Endothelial cell of umbilical vein (primary cell): ENCODE data around the gene CERS6. TPM values are rescaled to one million over a fixed set of nuclear protein-coding genes. Genes with fewer than 3 reads are reported as not detected.

ENCODE experiments used
- BruUV-seq: library from RNA; stranded (reverse); fragments of 400-500 nt; replicated peaks from 2 replicates; lab custom pipeline; 2021; lab: Mats Ljungman, UMichigan
- CTCF ChIA-PET: fragments of 300-600, 350-600 bp; sonication (Branson Sonifier 250); formaldehyde crosslinking; loops from one replicate; lab custom pipeline; 2021; ENCODE audit warnings: antibody characterized with exemption, inconsistent platforms; lab: Charles Lee
- POLR2A ChIA-PET: fragments of 300-600, 350-600 bp; sonication (Branson Sonifier 250); formaldehyde crosslinking; loops from one replicate; lab custom pipeline; 2021; ENCODE audit warnings: antibody characterized with exemption, inconsistent platforms; lab: Charles Lee
- DNase-seq: peaks from one replicate; pipeline ENCODE4 v3.0.0-alpha.2; 2011; ENCODE audit warnings: low read depth, low spot score
- FAIRE-seq: peaks from 2 replicates; lab custom pipeline; 2011; peaks lifted over from hg19 to GRCh38; lab: Jason Lieb, UNC
- H2AFZ ChIP-seq: 2 replicates; pipeline ENCODE4 v1.6.0; 2012; ENCODE audit warnings: low read depth, low read length, control low read depth, inconsistent platforms
- H3K27ac ChIP-seq: 2 replicates; pipeline ENCODE4 v1.5.1; 2011; ENCODE audit warnings: low read depth, mild to moderate bottlenecking, control low read depth, low read length, moderate library complexity; ENCODE audit not compliant: insufficient read depth
- H3K27me3 ChIP-seq, 2 experiments: 2 replicates each; pipeline versions ENCODE4 v1.6.0 to v1.6.1; 2011; ENCODE audit warnings: low read length in 2 of 2, mixed read lengths in 1 of 2; ENCODE audit not compliant: control insufficient read depth in 2 of 2, insufficient read depth in 2 of 2
- H3K36me3 ChIP-seq, 2 experiments: 2 replicates in 1 of 2; 3 replicates in 1 of 2; pipeline ENCODE4 v1.5.1; 2011; ENCODE audit warnings: low read length in 2 of 2, mild to moderate bottlenecking in 1 of 2, moderate library complexity in 1 of 2; ENCODE audit not compliant: control insufficient read depth in 2 of 2, insufficient read depth in 2 of 2; ENCODE audit errors: extremely low read depth in 1 of 2
- H3K4me1 ChIP-seq: 3 replicates; pipeline ENCODE4 v1.5.1; 2011; ENCODE audit warnings: mild to moderate bottlenecking, low read length; ENCODE audit not compliant: control insufficient read depth, insufficient read depth; ENCODE audit errors: extremely low read depth
- H3K4me2 ChIP-seq: 2 replicates; pipeline ENCODE4 v1.6.1; 2011; ENCODE audit warnings: low read length, control low read depth, mixed read lengths; ENCODE audit not compliant: insufficient read depth
- H3K4me3 ChIP-seq, 3 experiments: fragments of 200-600 bp in 1 of 3; sonication (generic), shearing (Covaris generic) in 1 of 3; replicated peaks in 1 of 3; 2 replicates each; pipeline ENCODE4 v1.5.1; 2011 to 2016; ENCODE audit warnings: control low read depth in 3 of 3, low read length in 3 of 3, mild to moderate bottlenecking in 2 of 3, inconsistent platforms in 1 of 3, low read depth in 1 of 3, moderate library complexity in 1 of 3; ENCODE audit not compliant: insufficient read depth in 1 of 3
- H3K79me2 ChIP-seq: 2 replicates; pipeline ENCODE4 v1.6.0; 2012; ENCODE audit warnings: low read length, inconsistent platforms; ENCODE audit not compliant: control insufficient read depth, insufficient read depth
- H3K9ac ChIP-seq: replicated peaks from 2 replicates; pipeline ENCODE3; 2011; ENCODE audit warnings: low read length, control low read depth; ENCODE audit not compliant: insufficient read depth; ENCODE audit errors: extremely low read depth
- H3K9me1 ChIP-seq: replicated peaks from 3 replicates; pipeline ENCODE4 v1.6.0; 2011; ENCODE audit warnings: mild to moderate bottlenecking, low read length; ENCODE audit not compliant: control insufficient read depth, insufficient read depth; ENCODE audit errors: extremely low read depth
- H3K9me3 ChIP-seq: replicated peaks from 2 replicates; pipeline ENCODE4 v1.5.1; 2012; ENCODE audit warnings: low read length, inconsistent platforms; ENCODE audit not compliant: control insufficient read depth, insufficient read depth
- H4K20me1 ChIP-seq: replicated peaks from 2 replicates; pipeline ENCODE3; 2011; ENCODE audit warnings: mild to moderate bottlenecking, low read length; ENCODE audit not compliant: control insufficient read depth, insufficient read depth; ENCODE audit errors: extremely low read depth
- EZH2 ChIP-seq: IDR thresholded peaks from 2 replicates; pipeline ENCODE4 v1.6.1; 2012; ENCODE audit warnings: borderline replicate concordance, low read depth, mild to moderate bottlenecking, moderate library complexity, low read length, inconsistent platforms; ENCODE audit not compliant: severe bottlenecking
- FOS ChIP-seq: IDR thresholded peaks from 2 replicates; pipeline ENCODE4 v1.6.1; 2011; ENCODE audit warnings: mild to moderate bottlenecking, low read length, moderate library complexity, borderline replicate concordance; ENCODE audit not compliant: insufficient read depth
- GATA2 ChIP-seq: IDR thresholded peaks from 2 replicates; pipeline ENCODE4 v1.7.0; 2011; ENCODE audit warnings: low read depth, mild to moderate bottlenecking, moderate library complexity, mixed read lengths, low read length; ENCODE audit not compliant: insufficient read length, insufficient read depth
- JUN ChIP-seq: IDR thresholded peaks from 2 replicates; pipeline ENCODE4 v1.6.1; 2011; ENCODE audit warnings: borderline replicate concordance, low read depth; ENCODE audit not compliant: insufficient read length, insufficient read depth
- MAX ChIP-seq: IDR thresholded peaks from 2 replicates; pipeline ENCODE4 v1.6.1; 2011; ENCODE audit not compliant: insufficient read depth, insufficient read length
- MYC ChIP-seq: IDR thresholded peaks from one replicate; pipeline ENCODE4 v1.6.1; 2011; ENCODE audit warnings: mild to moderate bottlenecking, low read depth, low read length
- POLR2A ChIP-seq: IDR thresholded peaks from 2 replicates; pipeline ENCODE4 v1.6.1; 2012; ENCODE audit warnings: low read depth, mild to moderate bottlenecking, control low read depth, low read length
- POLR2AphosphoS5 ChIP-seq: IDR thresholded peaks from 2 replicates; pipeline ENCODE4 v1.6.1; 2012; ENCODE audit warnings: low read depth, mild to moderate bottlenecking, control low read depth, low read length, moderate library complexity; ENCODE audit not compliant: insufficient read depth
- dilution Hi-C: fragments of 300-500 bp; cut with MboI; formaldehyde crosslinking; loops from one replicate; pipeline ENCODE4 v1.15.0; 2019; ENCODE audit warnings: low sequenced_read_pairs; ENCODE audit not compliant: extremely low pct_ligation_motif_present
- intact Hi-C: fragments of 100-400 bp; cut with micrococcal nuclease; formaldehyde crosslinking; loops from one replicate; pipeline ENCODE4 v1.10.0; 2022
- polyA plus RNA-seq, 4 experiments: library from polyadenylated mRNA; depleted of rRNA in 3 of 4; stranded (reverse) in 3 of 4; unstranded in 1 of 4; fragments of >200 nt; gene quantifications; 2 replicates each; pipeline versions ENCODE4 v1.2.1 to v1.2.3, GENCODE V29; 2011 to 2012; ENCODE audit warnings: missing spikeins in 1 of 4
- total RNA-seq: library from RNA; stranded (reverse); gene quantifications from 2 replicates; pipeline ENCODE4 v1.2.3, GENCODE V29; 2021
- TF ChIP-seq, protein P1 (sequence below), 2 donors: IDR thresholded peaks; 1 replicate in 1 of 2; 2 replicates in 1 of 2; pipeline ENCODE4 v1.5.1; 2011; ENCODE audit warnings: low read length in 2 of 2, mild to moderate bottlenecking in 2 of 2, moderate library complexity in 2 of 2, control low read depth in 1 of 2, inconsistent platforms in 1 of 2, low read depth in 1 of 2; ENCODE audit not compliant: insufficient read depth in 1 of 2; ENCODE audit errors: extremely low read depth in 1 of 2

CERS6 gene
- total and polyA plus RNA-seq, 2 donors (not counting 3 experiments of a cell fraction or from before 2014, with no cell fraction given), result 2.7 to 11.7 TPM

- BruUV-seq, result no TSS peak
- Histone ChIP-seq H3K4me3 (no peak overlapping the region), H3K4me1 (no peaks in the 10 kb centered on the region), H3K79me2 (no peaks in the 10 kb centered on the region), H3K9me3 (no peaks in the 10 kb centered on the region), H4K20me1 (no peaks in the 10 kb centered on the region), H3K27ac (no peak overlapping the region), H3K36me3 (no peaks in the 10 kb centered on the region), H3K9me1 (no peaks in the 10 kb centered on the region), H3K4me2 (no peak overlapping the region), H3K9ac (no peak overlapping the region), H2AFZ (no peak overlapping the region), H3K27me3 (no peaks in the 10 kb centered on the region)
- POLR2A ChIA-PET, result interaction anchor here (0.6 kb wide), 1 partner anchor 1153 kb away, joined by 3 read pairs; the partner anchor contains the start of gene SSB
- dilution Hi-C loops (no loop called here), intact Hi-C loops (no loop called here)
- CTCF ChIA-PET, result no interaction called here
- no peak for TF ChIP-seq JUN
- no peak for TF ChIP-seq EZH2
- no peak for TF ChIP-seq FOS
- TF ChIP-seq GATA2, result no peak
- TF ChIP-seq MYC, result no peak
- TF ChIP-seq MAX, result no peak
- TF ChIP-seq, protein P1, sequence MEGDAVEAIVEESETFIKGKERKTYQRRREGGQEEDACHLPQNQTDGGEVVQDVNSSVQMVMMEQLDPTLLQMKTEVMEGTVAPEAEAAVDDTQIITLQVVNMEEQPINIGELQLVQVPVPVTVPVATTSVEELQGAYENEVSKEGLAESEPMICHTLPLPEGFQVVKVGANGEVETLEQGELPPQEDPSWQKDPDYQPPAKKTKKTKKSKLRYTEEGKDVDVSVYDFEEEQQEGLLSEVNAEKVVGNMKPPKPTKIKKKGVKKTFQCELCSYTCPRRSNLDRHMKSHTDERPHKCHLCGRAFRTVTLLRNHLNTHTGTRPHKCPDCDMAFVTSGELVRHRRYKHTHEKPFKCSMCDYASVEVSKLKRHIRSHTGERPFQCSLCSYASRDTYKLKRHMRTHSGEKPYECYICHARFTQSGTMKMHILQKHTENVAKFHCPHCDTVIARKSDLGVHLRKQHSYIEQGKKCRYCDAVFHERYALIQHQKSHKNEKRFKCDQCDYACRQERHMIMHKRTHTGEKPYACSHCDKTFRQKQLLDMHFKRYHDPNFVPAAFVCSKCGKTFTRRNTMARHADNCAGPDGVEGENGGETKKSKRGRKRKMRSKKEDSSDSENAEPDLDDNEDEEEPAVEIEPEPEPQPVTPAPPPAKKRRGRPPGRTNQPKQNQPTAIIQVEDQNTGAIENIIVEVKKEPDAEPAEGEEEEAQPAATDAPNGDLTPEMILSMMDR (IDR thresholded peaks at IDR 0.05; ENCODE audit: extremely low read depth in 1 of 2, insufficient read depth in 1 of 2, low read depth in 1 of 2, low read length in 2 of 2), result no peak
- TF ChIP-seq POLR2A, result no peak
- no peak for TF ChIP-seq POLR2AphosphoS5
- no peak for DNase-seq
- no peak for FAIRE-seq
Observed at GRCh38 chr2:168645696-168646338, 189.7 kb downstream of the CERS6 start.
